ENCODE results near the gene SPDYA. TPM values are rescaled to one million over a fixed set of nuclear protein-coding genes. Genes with fewer than 3 reads are reported as not detected.

Gene SPDYA
- total and polyA plus RNA-seq, 2 of the 4 experiments (the other 2 are of a cell fraction), result not detected

DNA sequence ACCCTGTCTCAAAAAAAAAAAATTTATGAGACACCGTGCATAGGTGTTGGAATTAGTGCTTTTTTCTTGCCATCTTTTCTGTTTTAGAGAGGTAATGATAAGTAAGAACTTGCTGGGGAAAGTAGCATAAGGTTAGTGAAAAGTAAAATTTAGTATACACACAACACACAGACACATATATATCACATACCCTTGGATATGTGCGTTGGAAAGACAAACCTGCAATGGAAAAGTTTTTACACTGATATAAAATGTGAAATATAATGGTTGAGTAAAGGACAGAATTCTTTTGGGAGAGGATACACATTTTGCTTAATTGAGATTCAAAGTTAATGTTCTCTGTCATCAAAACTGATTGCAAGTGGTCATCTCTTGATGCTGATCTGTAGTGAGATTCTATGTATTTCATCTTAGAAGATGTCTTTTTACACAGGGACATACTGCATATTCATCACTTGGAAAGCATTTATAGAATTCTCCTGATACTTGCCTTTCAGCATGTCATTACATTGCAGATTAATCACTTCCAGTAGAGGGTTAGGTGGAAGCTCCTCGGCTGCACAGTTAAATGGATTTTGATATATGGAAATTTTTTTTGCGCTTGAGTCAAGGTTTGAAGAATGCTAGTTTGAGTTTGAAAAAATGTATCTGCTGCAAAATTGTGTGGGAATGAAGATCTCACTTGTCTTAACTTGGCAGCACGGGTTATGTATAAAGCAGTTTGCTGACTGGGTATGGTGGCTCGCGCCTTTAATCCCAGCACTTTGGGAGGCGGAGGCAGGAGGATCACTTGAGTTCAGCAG lies 45.5 kb upstream of the SPDYA start:
- peak; percentile 9 for DNase-seq
- peaks cover 5 to 69% of the 10 kb centered on the region in 2 experiments; a peak in 3 of 4 replicates for H3K79me1 ChIP-seq (ENCODE audit: low read depth in 1 of 2, low read length in 2 of 2)
- peaks cover 5% of the 10 kb centered on the region for H3K4me1 ChIP-seq (ENCODE audit: control insufficient read depth, insufficient read depth, low read length)
- H3K4me2 ChIP-seq (ENCODE audit: low read depth, low read length), result no peak overlapping the region
- in situ Hi-C loops (cut with MboI; ENCODE audit: low sequenced_read_pairs), result no loop called here
- no peak overlapping the region for H4K8ac ChIP-seq (ENCODE audit: low read depth in 2 of 2, low read length in 2 of 2)
- 83% methylated on average over 2 of the region's 8 CpGs; no CpG with 5 or more reads in 1 of the 2 experiments for WGBS, 2 experiments (ENCODE audit: extremely low coverage in 2 of 2, insufficient read length in 1 of 2)
- peak; percentile 24 for ATAC-seq (ENCODE audit: low read depth)
- intact Hi-C loops (cut with micrococcal nuclease), result no loop called here
- POLR2A ChIA-PET (ENCODE audit: unreplicated experiment), result no interaction called here
- no peak overlapping the region for H2BK15ac ChIP-seq (ENCODE audit: low read depth, low read length)
- CTCF ChIA-PET, result no interaction called here
- H3K4ac ChIP-seq (ENCODE audit: low read depth, low read length), result no peak overlapping the region
- H3K27me3 ChIP-seq (ENCODE audit: control insufficient read depth, insufficient read depth, low read length), result no peaks in the 10 kb centered on the region
- no peak overlapping the region for H2BK120ac ChIP-seq (ENCODE audit: low read depth, low read length)
- no peak overlapping the region for H3K4me3 ChIP-seq (ENCODE audit: insufficient read depth, low read depth, low read length)
- no peak overlapping the region for H3K9ac ChIP-seq (ENCODE audit: low read depth, low read length)
- TF ChIP-seq MAZ (IDR thresholded peaks at IDR 0.05; ENCODE audit: borderline replicate concordance, low read depth, low read length) (no peak), CHD1 (IDR thresholded peaks at IDR 0.05; ENCODE audit: low read depth, low read length) (no peak), MXI1 (IDR thresholded peaks at IDR 0.05; ENCODE audit: borderline replicate concordance, low read depth, low read length) (no peak), RFX5 (IDR thresholded peaks at IDR 0.05; ENCODE audit: low read depth, low read length) (no peak), NFE2L2 (IDR thresholded peaks at IDR 0.05; ENCODE audit: low read depth, low read length) (no peak), RAD21 (IDR thresholded peaks at IDR 0.05; ENCODE audit: low read length) (no peak), BHLHE40 (IDR thresholded peaks at IDR 0.05; ENCODE audit: low read depth, low read length) (no peak), POLR2A (IDR thresholded peaks at IDR 0.05; ENCODE audit: low read depth, low read length) (no peak), SMC3 (IDR thresholded peaks at IDR 0.05; ENCODE audit: low read depth, low read length) (no peak), CEBPB (IDR thresholded peaks at IDR 0.05; ENCODE audit: low read depth, low read length) (no peak), FOS (IDR thresholded peaks at IDR 0.05; ENCODE audit: low read depth, low read length) (no peak), RCOR1 (IDR thresholded peaks at IDR 0.05; ENCODE audit: insufficient replicate concordance, low read length) (no peak)
- TF ChIP-seq, protein P1, sequence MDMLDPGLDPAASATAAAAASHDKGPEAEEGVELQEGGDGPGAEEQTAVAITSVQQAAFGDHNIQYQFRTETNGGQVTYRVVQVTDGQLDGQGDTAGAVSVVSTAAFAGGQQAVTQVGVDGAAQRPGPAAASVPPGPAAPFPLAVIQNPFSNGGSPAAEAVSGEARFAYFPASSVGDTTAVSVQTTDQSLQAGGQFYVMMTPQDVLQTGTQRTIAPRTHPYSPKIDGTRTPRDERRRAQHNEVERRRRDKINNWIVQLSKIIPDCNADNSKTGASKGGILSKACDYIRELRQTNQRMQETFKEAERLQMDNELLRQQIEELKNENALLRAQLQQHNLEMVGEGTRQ (IDR thresholded peaks at IDR 0.05; ENCODE audit: low read depth, low read length), result no peak
- TF ChIP-seq, protein P2, sequence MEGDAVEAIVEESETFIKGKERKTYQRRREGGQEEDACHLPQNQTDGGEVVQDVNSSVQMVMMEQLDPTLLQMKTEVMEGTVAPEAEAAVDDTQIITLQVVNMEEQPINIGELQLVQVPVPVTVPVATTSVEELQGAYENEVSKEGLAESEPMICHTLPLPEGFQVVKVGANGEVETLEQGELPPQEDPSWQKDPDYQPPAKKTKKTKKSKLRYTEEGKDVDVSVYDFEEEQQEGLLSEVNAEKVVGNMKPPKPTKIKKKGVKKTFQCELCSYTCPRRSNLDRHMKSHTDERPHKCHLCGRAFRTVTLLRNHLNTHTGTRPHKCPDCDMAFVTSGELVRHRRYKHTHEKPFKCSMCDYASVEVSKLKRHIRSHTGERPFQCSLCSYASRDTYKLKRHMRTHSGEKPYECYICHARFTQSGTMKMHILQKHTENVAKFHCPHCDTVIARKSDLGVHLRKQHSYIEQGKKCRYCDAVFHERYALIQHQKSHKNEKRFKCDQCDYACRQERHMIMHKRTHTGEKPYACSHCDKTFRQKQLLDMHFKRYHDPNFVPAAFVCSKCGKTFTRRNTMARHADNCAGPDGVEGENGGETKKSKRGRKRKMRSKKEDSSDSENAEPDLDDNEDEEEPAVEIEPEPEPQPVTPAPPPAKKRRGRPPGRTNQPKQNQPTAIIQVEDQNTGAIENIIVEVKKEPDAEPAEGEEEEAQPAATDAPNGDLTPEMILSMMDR (conservative IDR thresholded peaks at IDR 0.05; ENCODE audit: low read depth, low read length), result no peak
- H3K23ac ChIP-seq (ENCODE audit: low read depth, low read length), result no peak overlapping the region
- H2AK5ac ChIP-seq (ENCODE audit: low read depth, low read length), result no peak overlapping the region
- peaks cover 12% of the 10 kb centered on the region for H3K9me1 ChIP-seq (ENCODE audit: insufficient read depth, low read length)
- H2BK20ac ChIP-seq (ENCODE audit: low read depth, low read length), result no peak overlapping the region
- H3K56ac ChIP-seq (ENCODE audit: extremely low read depth, insufficient read depth, low read length), result no peak overlapping the region
- H2AFZ ChIP-seq (replicated peaks; ENCODE audit: low read length, poor library complexity), result no peak overlapping the region
- no peak overlapping the region for H4K5ac ChIP-seq (ENCODE audit: low read depth, low read length)
- H3K14ac ChIP-seq (replicated peaks; ENCODE audit: low read depth, low read length), result no peak overlapping the region
- H3K36me3 ChIP-seq (ENCODE audit: control insufficient read depth, insufficient read depth, low read length), result peaks cover 2% of the 10 kb centered on the region
- H2BK5ac ChIP-seq (ENCODE audit: low read depth, low read length, poor library complexity, severe bottlenecking), result no peak overlapping the region
- dilution Hi-C loops (cut with HindIII; ENCODE audit: low sequenced_read_pairs, unreplicated experiment), result no loop called here
- no peaks in the 10 kb centered on the region for H3K9me3 ChIP-seq (ENCODE audit: control insufficient read depth, insufficient read depth, low read length)
- H2AK9ac ChIP-seq (replicated peaks; ENCODE audit: low read depth, low read length, poor library complexity), result no peak overlapping the region
- peaks cover 98% of the 10 kb centered on the region for H4K20me1 ChIP-seq (ENCODE audit: insufficient read depth, low read length)
- BruUV-seq (replicated peaks), result no TSS peak
- H4K91ac ChIP-seq (ENCODE audit: insufficient read depth, low read depth, low read length), result no peak overlapping the region
- no peak overlapping the region for H3K27ac ChIP-seq (ENCODE audit: insufficient read depth, low read length)
- no peak overlapping the region for H3K18ac ChIP-seq (ENCODE audit: low read depth, low read length)
